Activated T-cell treated with anti-CD3 and anti-CD28 coated beads, Interleukin-2, amount 50 U/mL, for 1 hour (primary cell): ENCODE results near the gene EPS8L2.

Experiments
- DNase-seq: peaks from one replicate; pipeline ENCODE4 v3.0.0-alpha.2; 2020

The EPS8L2 gene

DNA sequence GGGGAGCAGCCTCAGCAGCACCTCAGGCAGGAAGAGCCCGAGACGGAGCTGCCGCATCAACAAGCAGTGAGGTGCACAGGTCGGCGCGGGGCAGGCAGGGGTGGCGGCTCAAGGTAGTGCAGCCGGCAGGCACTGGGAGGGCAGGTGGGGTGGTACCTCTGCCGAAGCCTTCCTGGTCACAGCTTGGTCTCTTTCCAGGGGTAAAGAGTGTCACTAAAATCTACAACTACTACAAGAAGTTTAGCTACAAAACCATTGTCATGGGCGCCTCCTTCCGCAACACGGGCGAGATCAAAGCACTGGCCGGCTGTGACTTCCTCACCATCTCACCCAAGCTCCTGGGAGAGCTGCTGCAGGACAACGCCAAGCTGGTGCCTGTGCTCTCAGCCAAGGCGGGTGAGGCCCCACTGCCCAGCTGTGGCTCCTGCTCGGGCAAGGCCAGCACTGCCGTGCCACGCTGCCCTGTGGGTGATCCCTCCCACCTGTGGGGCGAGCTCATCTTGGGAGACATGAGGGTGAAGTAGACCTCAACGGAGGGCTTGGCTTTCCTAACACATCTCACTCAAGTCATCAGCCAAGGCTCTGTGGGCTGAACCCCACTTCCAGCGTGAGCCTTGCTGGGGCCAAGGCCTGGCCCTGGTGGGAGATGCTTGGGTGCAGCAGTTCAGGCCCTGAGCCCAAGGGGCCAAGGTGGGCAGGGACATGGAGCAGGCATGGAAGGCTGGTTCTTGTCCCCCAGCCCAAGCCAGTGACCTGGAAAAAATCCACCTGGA lies 57.7 kb downstream of the EPS8L2 start:
- DNase-seq = no peak

DNA sequence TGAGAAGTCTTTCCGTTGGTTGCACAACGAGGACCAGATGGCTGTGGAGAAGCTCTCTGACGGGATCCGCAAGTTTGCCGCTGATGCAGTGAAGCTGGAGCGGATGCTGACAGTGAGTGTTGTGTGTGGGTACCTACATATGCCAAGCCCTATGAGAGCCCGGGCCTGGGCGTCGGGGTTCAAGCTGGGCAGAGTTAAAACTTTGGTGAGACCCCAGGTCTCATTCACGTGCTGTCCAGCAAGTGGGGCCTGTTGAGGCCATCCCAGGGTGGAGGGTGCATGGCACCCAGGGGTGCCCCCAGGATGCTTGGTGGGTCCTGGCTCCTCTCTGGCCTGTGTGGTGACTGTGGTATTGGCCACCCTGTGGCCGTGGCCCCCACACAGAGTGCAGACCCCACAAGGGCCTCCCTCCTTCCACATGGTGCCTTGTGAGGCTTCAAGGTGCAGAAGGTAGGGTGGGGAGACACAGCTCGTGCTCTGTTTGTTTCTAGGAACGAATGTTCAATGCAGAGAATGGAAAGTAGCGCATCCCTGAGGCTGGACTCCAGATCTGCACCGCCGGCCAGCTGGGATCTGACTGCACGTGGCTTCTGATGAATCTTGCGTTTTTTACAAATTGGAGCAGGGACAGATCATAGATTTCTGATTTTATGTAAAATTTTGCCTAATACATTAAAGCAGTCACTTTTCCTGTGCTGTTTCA lies 58.4 kb downstream of the EPS8L2 start:
- DNase-seq = no peak

DNA sequence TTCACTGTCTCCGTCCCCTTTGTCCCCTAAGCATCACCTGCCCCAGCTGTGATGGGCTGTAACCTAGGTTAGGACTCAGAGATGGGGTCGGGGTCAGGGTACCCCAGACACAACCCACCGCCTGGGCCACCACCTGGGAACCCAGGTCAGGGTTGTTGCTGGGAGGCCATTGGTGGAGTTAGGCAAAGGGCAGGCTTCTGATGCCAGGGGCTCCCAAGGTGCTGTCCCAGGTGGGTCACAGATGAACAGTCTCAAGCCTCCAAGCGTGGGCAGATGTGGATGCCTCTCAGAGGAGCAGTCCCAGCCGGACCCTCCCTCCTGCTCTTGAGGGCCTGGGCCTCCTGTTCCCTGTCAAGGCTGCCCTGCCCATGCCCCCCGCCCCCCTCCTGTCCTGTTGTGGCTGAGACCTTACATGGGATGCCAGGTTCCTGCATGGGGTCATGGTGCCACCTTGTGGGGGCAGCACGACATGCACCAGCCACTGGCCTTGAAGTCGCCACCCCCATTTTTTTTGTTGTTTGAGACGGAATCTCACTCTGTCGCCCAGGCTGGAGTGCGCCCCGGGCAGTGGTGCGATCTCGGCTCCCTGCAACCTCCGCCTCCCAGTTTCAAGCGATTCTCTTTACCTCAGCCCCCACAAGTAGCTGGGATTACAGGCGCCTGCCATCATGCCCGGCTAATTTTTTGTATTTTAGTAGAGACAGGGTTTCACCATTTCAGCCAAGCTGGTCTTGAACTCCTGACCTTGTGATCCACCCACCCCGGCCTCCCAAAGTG lies 59.2 kb downstream of the EPS8L2 start:
- peak; percentile 76 for DNase-seq

DNA sequence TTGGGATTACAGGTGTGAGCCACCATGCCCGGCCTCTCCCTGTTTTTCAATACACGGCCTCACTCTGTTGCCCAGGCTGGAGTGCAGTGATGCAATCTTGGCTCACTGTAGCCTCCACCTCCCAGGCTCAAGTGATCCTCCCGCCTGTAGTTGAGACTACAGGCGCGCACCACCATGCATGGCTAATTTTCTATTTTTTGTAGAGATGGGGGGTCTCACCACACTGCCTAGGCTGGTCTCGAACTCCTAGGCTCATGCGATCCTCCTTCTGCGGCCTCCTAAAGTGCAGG lies 59.7 kb downstream of the EPS8L2 start:
- DNase-seq = no peak

DNA sequence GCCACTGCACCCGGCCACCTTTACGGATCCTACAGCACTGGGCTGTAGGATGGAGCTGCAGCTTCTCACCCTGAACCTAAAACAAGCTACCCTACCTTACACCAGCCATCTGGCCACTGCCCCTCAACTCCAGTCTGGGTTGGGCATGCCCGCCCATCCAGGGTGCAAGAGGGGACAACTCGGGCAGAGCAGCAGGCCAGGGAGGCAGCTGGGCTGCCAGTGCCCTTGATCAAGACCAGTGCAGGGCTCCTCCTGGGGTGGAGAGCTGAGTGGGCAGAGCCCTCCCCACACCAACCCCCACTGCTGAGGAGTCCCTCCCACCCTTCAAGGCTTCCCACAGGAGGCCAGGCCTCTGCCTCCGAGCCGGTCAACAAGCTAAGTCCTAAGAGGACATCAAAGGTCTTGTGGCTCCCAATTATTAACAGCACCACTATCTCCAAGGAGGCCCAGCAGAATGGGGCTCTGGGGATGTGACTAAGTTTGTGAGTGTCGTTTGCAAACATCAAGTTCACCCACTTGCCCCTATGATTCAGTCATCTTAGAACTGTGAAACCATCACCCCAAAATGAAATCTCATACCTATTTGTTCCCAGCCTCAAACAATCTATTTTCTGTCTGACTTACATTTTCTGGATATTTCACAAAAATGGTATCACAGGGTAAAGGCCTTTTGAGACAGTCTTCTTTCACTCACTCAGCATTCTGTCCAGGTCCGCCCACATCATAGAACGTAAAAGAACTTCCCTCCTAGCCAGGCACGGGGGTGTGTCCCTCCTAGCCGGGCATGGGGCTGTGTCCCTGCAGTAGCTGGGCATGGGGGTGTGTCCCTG lies 60.3 kb downstream of the EPS8L2 start:
- no peak for DNase-seq

DNA sequence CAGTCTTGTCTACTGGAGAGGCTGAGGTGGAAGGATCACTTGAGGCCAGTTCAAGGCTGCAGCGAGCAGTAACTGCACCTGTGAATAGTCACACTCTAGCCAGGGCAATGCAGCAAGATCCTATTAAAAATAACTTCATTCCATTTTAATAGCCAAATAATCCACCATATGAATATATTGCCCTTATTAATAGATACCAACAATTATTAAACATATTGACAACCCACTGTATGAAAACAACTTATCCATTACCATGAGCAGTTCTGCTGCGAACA lies 60.8 kb downstream of the EPS8L2 start:
- no peak for DNase-seq

DNA sequence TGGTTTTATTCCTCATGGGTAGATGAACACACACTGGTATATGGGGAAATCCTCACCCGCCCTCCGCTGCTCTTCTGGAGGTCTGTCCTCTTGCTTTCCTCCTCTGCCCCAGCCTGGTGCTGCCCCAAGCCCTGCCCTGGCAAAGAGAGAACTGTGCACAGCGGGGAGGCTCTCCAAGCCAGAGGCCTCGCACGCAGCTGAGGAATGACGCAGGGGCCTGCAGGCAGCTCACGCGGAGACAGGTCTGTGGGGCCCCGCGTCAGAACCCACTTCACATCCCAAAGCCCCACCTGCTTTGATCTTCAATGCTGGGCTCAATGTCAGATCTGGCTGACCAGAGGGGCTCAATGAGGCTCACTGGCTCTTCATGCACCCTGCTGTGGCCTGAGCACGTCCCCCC lies 61.2 kb downstream of the EPS8L2 start:
- DNase-seq = no peak

DNA sequence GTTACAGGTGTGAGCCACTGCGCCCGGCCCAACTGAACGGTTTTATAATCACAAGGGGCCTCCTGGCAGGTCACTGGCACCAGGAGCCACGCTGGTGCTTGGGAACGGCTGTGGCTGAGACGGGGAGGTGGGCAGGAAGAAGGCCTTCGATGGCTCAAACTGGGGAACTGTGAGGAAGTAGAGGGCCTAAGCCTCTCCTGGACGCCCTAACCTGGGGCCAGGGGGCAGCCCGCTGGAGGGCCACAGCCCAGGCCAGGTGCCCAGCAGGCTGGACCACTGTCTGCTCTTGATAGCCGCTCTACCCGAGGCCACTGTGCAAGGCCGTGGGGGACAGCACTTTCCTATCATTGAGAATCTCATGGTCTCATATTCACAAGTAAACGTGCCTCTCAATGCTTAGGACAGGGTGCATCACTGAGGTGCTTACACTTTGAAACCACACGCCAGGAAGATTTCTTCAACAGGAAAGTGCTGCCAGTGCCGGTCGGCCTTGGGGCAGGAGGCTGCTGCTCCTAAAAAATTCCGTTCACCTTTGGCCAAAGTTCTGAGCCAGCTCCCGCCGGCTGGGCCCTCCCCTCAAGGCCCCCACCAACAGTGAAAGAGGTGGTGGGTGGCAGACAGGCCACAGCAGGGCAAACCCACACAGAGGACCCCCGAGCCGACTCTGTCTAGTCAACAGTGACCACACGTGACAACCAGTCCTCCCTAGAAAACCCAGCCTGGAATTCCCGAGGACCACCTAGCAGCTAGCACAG lies 64.0 kb downstream of the EPS8L2 start:
- DNase-seq = no peak

DNA sequence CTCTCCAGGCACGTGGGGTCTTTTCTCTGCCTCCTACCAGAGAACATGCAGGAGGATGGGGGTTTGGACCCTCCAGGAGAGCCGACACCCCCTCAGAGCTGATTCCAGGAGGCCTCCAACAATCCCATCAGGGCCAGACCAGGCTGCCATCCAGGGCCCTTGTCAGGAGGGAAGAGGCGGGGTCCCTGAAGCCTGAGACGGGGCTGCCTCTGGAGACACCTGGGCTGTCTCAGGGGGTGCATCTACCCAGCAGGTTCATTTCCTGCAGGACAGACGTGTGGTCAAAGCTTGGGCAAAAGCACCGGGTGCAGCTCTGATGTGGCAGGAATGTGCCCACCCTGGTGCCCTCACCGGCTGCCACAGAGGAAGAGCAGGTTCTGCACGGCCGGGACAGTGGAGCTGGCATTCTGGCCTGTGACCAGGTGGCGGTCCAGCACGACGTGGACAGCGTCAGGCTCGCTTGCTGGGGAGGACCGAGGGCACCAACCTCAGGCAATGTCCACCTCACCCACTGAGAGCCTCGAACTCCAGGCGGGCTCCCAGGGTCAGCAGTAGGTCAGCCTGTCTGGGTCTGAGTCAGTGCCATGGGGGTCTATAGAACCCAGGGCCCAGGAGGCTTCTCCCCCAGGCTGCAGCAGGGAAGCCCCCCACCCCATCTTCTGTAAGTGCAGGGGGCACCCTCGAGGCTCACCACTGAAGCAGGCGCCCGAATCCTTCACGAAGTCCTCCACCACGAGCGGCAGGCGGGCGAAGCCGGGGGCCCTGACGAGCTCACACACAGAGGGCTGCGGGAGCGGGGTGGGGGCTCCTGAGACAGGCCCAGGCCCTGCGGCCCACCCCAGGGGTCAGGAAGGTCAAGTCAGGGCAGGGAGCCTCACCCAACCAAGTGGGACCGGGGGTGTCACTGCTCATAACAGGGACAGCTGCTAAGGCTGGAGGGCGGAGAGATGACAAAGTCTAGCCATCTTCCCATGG lies 64.9 kb downstream of the EPS8L2 start:
- no peak for DNase-seq

DNA sequence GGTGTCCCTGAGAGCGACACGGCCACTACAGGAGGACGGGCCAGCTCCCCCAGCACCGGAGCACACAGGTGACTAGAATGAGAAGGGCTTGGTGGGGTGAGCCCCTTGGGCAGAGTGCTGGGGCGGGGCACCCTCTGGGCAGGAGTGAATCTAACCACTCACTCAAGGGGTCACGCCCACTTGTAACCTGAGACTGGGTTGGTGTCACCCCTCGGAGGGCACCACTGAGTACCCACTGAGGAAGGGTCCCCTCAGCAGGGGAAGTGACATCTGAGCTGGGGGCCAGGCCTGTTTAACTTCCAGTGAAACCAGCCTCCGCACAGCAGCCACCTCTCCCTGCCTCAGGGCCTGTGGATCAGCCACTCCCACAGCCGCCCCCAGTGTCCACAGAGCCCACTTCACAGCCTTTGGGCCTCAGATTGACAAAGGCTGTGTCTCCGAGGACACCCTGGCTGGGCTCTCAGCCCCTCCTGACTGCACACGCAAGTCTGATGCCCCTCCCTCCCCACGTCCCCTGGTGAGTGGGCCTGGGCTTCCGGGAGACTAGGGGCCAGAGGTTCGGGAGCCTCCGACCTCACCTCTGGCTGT lies 65.7 kb downstream of the EPS8L2 start:
- no peak for DNase-seq

DNA sequence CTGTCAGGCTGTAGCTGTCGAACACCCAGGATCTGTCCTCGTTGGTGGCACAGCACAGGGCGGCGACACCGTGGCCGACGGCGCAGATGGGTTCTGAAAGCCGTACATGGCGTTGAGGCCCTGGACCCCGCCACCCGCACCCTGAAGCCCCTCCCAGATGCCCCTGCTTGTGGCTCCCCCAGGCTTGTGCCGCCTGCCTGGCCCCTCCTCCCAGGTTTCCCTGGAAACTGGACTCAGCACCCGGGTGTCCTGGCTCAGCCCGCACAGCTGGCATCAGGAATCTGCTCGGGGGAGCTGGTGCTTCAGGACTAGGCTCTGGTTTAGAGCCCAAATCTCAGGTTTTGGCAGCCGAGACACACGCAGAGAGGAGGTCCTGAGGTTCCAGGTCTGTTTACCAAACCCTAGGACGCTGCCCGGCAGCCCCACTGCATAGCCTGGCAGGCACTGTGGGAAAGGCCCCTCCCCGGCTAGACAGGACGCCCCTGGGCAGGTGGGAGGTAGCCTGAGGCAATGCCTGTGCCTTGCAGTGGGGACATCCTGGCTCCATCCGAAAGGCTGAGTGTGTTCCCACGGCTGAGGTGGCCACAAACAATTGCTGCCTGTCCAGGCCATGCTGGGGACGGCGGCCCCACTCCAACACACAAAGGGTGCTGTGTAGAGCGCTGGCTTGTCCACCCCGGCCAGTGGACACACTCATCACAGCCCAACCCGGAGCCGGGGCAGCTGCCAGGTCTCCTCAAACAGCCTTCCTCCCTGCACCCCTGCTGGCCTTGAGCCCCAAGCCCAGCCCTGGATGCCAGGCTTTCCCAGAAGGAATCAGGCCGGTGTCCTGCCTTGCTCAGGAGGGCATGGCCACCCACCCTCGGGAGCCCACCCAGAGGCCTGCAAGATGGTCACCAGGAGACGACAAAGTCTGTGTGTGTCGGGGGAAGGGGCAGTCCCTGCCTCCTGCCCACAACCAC lies 66.7 kb downstream of the EPS8L2 start:
- DNase-seq = no peak

DNA sequence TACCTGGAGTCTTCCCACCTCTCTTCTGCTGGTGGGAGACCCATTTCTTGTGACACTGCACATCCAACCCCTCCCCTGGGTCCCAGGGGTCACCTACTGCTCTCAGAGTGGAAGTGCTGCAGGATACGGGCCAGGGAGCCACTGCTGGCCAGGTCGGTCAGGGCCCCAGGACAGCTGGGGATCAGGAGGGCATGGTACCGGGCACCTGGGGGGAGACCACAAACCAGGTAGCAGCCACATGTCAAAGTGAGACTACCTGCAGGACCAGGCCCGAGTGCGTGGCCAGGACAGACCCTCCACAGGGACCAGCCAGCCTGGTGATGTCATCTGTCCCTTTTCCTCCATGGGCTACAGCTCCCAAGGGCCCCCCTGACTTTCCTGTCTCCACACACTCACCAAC lies 67.4 kb downstream of the EPS8L2 start:
- DNase-seq = no peak

DNA sequence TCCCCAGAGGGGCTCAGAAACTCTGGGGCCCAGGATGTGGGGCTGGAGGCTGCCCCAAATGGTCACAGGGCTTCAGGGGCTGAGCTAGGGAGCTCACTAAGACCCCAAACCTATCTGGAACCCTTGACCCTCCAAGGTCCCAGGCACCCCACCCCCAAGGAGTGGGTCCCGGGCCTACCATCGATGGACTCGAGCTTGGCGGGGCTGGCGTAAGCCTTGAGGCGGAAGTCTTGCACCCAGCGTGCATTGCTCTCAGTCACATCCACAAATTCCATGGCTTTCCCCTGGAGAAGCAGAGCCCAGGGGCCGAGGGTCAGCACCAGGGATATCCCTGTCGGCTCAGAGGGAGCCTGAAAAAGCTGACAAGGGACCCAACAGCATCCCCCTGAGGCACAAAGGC lies 67.8 kb downstream of the EPS8L2 start:
- no peak for DNase-seq

DNA sequence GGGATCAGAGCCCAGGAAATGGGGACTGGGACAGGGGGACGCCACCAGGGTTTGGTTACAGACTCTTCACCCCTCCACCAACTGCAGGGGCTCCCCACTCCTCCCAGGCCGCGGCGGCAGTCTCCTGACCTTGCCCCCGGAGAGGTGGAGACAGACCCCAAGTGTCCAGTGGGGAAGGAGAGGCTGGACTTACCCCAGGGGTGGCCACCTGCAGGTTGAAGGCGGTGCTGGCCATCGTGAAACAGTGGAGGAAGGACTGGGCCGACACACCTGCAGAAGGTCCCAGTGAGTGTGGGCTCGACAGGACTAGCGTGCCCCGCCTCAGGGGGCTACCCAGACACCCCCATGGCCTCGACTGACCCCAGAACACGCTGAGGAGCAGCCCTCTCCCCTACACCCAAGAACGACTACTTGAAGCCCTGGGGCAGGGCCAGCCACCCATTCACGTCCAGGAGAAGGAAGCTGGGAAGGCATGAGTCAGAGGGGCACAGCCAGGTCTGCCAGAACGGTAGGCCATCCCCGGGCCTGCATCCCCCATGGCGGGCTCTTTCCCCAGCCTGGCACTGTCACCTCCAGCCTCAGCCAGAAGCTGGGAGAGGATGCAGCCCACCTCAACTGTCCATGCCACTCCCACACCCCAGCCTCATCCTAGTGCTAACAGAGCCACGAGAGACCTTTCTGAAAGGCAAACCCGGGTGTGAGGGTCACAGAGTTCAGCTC lies 69.0 kb downstream of the EPS8L2 start:
- DNase-seq = no peak

DNA sequence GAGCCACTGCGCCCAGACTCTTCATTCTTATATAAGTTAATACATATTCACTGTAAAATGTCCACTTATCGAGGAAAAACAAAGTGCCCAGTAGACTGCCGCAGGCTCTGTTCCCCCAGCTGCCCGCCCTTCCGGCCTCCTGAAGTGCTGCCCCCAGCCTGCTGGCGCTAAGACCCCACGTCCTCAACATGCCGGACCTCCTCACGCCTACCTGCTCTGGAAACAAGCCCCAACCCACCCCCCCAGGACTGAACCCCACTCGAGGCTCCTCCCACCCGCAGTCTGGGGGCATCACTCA lies 70.2 kb downstream of the EPS8L2 start:
- no peak for DNase-seq

DNA sequence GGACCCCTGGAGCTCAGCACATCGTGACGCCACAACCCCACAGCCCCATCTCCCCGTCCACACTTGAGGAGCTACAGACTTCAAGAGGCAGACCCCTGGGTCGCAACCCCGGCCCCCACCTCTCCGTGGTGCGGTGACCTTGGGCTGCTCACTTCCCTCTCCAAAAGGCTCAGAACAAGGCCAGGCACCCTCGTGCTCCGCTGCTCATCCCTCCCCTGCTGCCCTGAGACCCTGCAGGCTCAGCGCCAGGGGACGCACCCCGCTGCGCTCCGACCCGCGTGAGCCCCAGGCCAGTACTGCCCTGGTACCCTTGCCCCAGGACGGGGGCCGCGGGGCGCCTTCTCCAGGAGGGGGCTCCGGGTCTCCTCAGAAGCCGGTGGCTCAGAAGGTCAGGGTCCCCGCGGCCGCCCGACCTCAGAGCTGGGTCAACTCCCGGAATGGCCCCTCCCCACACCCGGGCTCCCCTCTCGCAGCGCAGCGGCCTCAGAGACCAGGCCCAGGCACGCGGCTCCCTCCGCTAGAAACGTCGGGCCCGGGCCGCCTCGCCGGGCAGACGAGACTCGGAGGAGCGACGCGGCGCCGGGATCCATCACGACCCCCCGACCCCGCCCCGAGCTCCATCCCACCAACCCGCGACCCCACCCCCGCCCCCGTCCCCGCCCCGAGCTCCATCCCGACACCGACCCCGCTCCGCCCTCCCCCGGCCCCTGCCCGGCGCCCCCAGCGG lies 70.7 kb downstream of the EPS8L2 start:
- DNase-seq = peak; percentile 37
